GM19328 (cell line): ENCODE results near the gene APOM.

Experiments
- ATAC-seq: cut with Tn5 transposase; IDR thresholded peaks from one replicate; pipeline ENCODE4 v1.9.1; 2021; ENCODE audit warnings: mild to moderate bottlenecking, moderate library complexity; ENCODE audit not compliant: unreplicated experiment

APOM gene

DNA sequence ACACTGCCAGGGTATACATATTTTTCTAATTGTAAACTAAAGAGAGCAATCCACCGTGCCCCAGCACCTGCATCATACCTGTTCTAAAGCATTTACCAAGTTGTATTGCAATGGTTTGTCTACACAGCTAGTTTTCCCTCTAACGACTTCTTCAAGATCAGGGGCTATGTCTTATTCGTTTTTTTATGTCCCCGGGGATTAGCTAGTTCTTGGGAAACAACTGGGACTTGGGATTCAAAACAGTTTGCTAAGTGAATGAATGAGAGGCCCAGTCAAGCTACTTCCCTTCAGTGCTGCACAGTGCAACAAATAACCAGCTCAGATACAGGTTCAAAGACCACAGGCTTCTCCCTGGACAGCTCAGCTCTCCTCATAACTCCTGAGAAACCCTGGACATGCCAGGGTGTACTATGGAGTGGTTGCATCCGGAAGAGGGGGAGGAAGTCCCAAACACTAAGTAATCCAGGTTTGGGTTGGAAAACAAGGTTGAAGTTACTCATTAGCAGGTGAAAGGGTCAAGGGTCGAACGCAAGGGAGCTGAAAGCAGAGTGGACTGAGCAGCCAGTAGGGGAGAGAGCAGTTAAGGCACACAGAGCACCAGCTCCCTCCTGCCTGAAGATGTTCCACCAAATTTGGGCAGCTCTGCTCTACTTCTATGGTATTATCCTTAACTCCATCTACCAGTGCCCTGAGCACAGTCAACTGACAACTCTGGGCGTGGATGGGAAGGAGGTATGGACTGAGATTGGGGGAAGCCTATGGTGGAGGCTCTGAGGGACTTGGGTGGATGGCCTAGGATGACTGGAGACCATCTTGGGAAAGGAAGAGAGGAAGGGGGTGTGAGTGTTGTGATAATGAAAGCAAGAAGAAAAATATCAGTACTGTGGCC is at the start of gene APOM:
Gene APOM (plus strand): TSS at position 546 of the 889 bp plus-strand sequence. CDS start 73 bp downstream, at position 619.
- no peak for ATAC-seq

DNA sequence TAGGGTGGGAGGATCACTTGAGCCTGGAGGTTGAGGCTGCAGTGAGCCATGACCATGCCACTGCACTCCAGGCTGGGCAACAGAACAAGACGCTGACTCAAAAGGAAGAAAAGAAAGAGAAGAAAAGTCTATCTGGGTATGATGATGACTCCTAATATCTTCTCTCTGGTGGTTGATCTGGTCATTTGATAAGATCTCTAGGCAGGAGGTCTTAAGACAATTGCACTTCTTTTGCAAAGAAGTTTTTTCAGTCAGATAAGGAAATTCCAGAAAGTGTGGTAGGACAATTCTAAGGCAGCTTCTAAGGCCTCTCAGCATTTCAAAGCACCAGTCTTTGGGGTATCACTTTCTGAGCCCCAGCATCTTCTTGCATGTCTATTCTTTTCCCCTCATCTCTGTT is 48.4 kb upstream of the APOM start:
- ATAC-seq: no peak

DNA sequence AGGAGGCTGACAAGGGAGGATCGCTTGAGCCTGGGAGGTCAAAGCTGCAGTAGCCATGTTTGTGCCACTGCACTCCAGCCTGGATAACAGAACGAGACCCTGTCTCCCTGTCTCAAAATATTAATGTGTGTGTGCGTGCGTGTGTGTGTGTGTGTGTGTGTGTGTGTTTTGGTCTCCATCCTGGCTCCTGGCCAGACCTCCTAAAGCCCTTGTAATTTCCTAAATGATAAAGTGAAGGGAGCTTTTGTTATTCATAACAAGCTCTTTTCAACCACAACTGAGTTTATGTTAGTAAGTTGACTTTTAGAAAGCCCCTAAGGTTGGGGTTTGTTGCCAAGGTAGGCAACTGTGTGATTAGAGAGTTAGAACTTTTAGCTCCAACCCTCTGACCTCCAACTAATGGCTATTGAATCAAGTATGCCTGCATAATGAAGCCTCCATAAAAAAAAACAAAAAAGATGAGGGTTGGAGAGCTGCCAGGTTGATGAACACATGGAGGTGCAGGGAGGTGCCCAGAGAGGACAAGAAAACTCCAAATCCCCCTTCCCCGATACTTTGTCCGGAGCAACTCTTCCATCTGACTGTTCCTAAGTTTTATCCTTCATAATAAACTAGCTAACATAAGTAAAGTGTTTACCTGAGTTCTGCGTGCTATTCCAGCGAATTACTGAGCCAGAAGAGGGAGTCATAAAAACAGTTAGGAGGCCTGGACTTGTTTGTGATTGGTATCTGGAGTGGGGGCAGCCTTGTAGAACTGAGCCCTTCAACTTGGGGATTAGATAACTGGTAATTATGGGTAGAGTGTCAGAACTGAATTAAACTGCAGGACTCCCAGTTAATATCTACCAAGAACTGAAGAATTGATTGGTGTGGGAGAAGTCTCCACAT is 45.9 kb upstream of the APOM start:
- no peak for ATAC-seq

DNA sequence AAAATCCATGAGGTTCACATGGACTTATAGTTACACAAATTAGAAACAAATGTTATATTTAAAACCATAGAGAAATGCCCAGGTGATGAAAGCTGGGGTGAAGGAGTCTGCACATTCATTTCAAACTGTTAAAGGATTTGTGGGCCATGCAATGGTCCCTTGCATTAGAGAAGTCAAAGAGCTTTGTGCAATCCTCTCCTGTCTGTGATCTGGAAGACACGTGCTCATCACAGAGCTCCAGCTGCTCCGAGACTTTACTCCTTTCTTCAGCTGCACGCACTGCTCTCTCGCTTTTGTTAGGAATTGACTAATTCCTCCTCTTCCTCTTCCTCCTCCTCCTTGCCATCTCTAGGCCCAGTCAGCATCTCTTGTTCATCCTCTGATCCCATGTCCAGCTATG is 44.7 kb upstream of the APOM start:
- ATAC-seq: no peak

DNA sequence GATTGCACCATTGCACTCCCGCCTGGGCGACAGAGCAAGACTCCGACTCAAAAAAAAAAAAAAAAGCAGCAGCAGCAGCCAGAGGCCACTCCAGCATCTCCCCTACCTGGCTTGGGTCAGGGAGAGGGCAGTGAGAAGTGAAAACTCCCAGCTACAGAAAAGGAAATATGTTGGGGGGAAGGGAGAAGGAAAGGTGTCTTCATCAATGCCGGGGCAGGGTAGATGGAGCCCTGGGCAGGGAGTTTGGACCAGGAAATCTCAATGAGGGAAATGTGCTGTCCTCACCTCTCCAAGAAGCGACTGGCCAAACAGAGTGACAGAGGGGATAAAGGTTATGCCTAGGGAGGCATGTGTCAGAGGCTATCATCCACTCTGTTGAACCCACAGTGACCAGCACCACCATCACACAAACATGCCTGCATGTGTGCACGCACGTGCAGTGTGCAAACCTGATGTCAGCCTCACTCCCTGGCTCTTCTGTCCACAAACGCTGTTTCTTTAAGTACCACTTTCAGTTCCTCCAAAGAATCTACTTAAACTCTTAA is 41.5 kb upstream of the APOM start:
- no peak for ATAC-seq

DNA sequence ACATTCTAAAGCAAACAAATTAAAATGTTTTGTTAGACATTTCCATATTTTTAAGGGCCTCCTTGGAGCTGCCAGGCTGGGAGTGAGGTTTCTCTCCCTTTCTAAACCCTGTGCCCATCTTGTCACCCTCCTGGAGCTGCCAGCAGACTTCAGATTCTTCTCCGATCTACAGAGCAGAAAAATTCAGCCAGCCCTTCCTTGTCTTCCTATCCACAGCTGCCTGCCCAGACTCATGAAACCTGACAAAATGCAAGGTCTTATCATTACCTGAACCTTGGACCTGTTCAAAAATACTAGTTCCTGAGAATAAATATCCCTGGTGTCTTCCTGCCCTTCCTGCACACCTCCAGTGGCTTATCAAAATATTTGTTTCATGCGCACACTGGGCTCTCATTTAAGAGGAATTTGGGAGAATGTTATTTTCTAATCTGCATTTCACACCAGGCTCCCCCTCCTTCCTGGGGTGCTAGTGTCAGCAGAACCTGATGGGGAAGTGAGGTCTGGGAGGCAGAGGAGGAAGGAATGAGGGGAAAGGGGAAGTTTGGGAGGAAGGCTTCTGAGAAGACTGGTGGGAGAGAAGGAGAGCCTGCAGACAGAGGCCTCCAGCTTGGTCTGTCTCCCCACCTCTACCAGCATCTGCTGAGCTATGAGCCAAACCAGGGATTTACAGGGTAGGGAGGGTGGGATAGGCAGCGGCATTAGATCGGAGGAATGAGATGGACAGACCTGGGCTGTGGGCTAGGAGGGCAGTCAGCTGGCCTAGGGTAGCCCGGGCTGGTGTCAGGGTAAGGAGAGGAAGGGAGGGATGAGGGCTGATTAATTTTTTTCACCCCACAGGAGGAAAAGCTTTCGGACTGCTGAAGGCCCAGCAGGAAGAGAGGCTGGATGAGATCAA is 40.8 kb upstream of the APOM start, which contains the start of gene AIF1:
Gene AIF1 (plus strand): TSS at position 551 of the 895 bp plus-strand sequence. CDS start 96 bp downstream, at position 647.
- no peak for ATAC-seq

DNA sequence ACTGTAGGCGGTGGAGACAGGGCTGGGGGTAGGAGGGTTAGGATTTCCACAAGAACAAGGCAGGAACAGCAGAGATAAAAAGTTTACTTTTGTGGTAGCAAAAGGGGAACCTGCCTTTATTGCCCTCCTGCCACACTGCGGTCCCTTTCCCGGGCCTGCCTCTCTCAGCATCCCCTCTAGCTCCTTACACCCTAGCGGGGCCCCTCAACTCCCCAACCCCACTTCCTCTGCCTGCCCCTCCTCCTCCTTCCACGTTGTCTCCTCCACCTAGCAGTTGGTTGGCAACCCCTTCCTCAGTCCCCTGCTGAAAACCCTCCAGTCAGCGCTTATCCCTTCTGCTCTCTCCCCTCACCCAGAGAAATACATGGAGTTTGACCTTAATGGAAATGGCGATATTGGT is 39.9 kb upstream of the APOM start:
- no peak for ATAC-seq

DNA sequence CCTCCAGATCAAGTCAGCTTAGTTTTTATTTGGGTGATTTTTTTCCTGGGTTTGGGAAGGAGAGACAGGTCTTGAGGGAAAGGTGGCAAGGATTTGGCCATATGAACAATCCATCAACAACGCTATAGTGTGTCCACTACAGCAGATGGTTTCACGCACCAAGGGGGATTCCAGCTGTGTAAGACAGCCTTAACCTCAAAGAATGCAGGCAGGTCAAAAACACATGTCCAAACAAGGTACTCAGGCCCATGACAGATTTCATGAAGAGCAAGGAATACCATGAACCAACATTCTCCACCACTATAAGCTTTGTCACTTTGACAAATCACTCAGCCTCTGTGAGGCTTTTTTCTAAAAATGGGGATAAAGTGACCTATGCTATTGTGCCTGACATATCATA is 38.7 kb upstream of the APOM start:
- ATAC-seq: no peak

DNA sequence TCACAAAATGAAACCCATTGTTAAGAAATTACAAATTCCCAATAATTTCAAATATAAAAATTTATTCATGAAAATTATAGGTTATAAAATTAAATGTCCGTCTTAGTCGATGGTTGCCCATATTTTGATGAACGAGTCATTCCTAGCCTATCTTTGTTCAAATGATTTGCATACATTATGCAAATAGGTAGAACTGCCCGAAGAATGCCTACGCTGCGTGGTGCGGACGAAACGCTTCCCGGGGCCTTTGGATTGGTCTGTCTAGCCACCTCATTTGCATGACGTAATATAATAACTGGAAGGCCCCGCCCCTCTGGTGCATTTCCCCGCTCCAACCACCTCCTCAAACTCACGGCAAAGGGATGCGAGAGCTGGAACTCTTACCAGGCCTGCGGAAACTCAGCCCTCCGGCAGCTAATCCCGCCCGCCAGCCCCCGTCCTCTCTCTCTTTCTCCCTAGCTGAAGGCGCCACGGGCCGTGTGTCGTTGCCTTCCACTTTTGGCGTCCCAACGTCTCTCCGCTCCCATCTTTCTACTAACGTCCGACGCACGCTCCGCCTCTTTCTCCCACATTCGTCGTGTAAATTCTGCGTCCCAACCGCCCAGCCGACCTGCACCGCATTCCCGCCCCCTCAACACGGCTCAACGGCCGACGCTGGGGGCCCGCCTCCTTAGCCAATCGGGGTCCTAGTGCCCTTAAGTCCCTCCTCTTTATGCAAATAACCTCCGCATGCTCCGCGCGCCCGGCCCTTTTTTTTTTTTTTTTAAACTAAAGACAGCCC is 35.7 kb upstream of the APOM start:
- peak; percentile 79 for ATAC-seq

DNA sequence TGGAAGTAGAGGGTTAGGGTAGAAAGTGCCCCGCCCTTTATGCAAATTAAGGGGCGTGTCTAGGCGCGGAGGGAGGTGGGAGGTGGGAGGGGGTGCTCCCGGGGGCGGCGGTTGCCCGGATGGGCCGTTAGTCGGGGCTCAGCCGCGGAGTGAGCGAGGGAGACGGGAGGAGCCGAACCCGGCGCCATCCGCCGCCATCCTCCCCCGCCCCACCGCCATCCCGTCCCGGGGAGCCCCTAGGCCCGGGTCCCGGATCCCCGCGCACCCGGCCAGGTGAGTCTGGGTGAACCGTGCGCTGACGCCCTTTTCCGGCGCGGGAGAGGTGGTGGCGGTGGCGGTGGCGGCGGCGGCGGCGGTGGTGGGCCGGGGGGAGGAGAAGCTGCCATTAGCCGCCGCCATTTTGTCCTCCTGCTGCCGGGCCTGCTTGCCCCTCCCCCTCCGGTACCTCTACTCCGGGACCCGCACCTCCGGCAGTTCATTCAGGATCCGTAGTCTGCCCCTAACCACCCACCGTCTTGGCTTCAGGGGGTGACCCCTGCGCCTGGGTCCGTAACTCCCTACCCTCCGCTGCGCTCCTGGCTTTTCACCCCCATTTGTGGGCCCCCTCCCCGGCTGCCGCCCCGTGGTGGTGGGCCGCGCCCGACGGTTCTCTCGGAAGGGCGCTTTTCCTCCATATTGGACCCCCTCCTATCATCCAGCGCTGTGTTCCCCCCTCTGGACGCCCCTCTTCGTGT is 34.9 kb upstream of the APOM start, which contains the start of gene PRRC2A:
Gene PRRC2A (plus strand): TSS at position 130 of the 734 bp plus-strand sequence. CDS start 2,075 bp downstream, outside the sequence.
- ATAC-seq: peak; percentile 1

DNA sequence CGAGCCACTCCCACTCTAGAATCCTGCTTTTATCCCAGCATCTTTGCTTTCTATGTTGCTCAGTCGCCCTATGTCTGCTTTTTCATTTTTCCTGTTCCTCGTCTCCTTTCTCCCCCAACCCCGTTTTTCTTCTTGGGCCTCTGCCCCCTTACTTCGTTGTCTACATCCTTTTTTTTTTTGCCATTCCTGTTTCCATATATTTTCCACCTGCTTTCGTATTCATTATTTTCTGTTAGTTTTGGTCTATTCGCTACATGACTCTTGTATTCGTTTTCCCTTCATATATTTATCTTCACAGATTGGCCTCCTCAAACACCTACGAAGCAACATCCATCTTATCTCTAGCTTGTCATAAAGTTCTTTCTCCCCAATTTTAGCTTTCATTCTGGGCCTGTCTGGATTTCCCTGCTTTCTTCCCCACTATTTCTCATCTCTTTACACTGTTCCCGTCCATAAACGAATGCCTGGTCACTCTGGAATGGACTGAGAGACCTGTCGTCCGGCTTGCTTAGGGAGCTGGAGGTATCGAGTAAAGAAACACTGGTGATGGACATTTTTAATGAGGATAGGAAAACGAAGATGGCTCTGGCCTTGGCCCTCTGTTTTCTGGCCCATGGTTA is 34.3 kb upstream of the APOM start:
- no peak for ATAC-seq

DNA sequence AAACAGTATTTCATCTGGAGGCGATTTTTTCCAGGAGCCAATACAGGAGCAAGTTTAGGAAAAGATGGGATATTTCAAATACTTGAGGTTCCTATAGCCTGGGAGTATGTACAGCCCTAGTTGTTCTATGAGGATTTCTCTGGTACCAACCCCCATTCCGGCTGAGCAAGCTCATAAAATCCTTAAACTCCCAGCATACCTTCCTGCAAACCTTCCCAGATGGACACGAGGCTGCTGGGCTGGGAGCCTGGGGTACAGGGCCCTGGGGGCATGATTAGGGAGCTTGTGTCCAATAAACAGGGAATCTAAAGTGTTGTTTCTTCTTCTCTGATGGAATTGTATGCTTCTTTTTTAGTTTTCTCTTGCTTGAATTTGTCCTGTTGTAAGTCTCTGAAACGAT is 33.7 kb upstream of the APOM start:
- ATAC-seq: no peak

DNA sequence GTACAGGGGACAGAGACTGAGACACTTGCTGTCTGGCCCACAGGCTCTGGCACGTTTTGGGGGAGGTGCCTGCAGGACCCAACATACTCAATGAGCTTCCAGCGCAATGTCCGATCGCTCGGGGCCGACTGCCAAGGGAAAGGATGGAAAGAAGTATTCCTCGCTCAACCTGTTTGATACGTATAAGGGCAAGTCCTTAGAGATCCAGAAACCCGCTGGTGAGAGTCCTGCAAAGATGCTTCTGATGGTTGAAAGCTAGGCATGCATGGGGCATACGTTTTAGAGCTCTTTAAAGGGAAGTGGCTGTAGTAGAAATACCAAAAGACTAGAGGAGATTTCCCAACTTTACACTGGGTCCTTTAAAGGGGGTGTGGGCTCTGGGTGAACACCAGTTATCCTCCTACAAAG is 33.0 kb upstream of the APOM start:
- no peak for ATAC-seq

DNA sequence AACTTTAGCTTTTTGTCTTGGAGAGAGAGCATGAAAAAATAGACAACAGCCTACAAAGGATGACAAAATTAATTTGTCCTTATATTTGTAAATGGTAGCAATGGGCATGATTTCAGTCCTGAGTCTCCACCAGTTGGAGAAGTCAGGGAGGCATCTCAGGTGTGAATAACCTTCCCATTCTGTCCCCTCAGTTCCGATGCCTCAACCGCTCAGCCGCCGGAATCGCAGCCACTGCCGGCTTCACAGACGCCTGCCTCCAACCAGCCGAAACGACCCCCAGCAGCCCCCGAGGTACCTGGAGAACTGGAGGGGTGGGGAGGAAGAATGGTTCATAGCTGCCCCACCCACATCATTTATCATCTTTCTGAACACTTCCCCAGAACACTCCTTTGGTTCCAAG is 31.6 kb upstream of the APOM start:
- no peak for ATAC-seq

DNA sequence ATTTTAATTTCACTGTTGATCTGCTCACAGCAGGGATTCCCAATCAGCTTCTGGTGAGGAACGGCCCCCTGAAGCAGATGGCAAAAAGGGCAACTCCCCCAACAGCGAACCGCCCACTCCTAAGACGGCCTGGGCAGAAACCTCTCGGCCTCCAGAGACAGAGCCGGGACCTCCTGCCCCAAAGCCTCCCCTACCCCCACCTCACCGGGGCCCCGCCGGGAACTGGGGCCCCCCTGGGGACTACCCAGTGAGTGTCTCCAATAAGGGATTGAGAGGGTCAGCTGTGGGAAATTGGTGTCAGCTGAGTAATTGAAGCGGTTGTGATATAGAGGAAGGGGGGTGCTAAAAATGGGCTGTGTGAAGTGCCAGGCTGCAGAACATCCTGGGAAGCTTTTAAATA is 28.7 kb upstream of the APOM start:
- no peak for ATAC-seq

DNA sequence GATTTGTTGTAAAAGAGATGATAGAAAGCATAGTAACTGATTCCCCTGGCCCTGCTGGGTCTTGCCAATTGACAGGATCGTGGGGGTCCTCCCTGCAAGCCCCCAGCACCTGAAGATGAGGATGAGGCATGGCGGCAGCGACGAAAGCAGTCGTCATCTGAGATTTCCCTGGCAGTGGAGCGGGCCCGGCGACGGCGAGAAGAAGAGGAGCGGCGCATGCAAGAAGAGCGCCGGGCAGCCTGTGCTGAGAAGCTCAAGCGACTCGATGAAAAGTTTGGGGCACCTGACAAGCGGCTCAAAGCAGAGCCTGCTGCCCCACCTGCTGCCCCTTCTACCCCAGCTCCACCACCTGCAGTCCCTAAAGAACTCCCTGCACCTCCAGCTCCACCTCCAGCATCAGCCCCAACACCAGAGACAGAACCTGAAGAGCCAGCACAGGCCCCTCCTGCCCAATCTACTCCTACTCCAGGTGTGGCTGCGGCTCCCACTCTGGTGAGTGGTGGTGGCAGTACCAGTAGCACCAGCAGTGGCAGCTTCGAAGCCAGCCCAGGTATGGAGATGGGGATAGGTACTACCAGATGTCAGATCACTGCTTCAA is 27.9 kb upstream of the APOM start:
- no peak for ATAC-seq

DNA sequence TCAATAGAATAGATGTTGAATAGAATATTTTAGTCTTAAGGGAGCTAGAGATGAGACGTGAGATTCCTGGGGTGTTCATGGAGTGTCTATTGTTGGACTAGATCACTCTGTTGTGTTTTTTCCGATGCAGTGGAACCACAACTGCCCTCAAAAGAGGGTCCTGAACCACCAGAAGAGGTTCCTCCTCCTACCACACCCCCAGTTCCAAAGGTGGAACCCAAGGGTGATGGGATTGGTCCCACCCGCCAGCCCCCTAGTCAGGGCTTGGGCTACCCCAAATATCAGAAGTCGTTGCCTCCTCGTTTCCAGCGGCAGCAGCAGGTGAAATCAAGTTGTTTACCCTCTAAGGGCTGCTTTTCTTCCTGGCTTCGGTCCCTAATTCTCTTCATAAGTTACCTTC is 26.7 kb upstream of the APOM start:
- ATAC-seq: no peak
